Colon (tissue), 2 donors: ENCODE data around the gene ANO2.

ENCODE experiments used
- FAIRE-seq: peaks from 2 replicates; lab custom pipeline; 2012; peaks lifted over from hg19 to GRCh38; lab: Jason Lieb, UNC
- donor health status: control.
- donor health status: control.

ANO2 gene

DNA sequence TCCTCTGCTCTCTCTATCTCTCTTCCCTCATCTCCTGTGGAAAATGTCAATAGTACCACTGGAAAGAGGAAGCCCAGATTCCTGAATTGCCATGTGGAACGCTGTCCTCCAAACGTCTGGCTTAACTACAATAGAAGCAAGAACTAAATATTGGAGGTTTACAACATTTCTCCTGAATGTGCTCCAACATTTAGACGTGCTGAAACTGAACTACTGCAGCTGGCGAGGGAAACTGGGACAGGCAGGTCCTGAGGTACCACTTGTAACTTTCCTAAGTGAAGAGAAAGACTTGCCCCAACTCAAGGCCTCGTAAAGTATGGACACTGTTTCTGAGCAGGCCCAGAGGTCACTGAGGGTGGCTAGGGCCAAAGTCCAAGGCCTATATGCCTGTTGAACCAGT, 325.4 kb downstream of the ANO2 start:
- no peak for FAIRE-seq

DNA sequence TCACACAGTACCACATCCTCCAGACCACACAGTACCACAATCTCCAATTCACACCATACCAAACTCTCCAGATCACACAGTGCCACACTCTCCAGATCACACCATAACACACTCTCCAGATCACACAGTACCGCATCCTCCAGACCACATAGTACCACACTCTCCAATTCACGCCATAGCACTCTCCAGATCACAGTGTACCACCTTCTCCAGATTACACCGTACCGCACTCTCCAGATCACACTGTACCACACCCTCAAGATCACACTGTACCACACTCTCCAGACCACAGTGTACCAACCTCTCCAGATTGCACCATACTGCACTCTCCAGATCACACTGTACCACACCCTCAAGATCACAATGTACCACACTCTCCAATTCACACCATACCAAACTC, 328.2 kb downstream of the ANO2 start:
- no peak for FAIRE-seq

DNA sequence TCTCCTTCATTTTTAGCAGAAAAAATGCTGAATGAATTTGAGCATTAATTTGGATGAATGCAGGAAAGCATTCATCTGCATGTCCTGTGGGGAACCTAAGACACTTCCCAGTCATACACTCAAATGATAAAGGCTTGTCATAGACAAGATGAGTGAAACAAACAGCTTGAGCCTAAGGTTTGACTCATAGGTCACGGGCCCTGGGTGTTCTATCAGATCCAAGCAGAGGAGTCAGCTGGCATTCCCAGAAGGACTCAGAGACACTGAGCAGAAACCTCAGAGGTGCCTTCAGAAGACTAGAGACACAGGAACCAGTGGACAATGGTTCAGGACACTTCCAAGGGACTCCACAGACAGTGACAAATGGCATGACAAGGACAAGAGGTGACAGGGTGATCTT, 329.3 kb downstream of the ANO2 start:
- FAIRE-seq, result no peak

DNA sequence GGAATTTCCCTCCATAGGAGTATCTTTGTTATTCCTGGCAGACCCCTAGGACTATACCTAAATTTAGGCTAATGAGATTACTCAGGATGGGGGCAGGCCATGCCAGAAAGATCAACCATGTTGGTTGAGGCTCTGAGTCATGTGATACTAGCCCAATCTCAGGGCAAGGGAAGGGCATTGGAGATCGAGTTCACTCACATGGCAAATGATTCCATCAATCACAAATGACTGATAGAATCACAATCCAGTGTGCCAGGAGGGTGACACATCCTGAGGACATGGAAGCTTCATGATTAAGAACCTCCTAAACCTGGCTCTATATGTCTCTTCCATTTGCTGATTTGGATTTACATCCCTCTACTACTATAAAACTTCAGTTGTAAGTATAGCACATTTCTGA, 330.8 kb downstream of the ANO2 start:
- no peak for FAIRE-seq

DNA sequence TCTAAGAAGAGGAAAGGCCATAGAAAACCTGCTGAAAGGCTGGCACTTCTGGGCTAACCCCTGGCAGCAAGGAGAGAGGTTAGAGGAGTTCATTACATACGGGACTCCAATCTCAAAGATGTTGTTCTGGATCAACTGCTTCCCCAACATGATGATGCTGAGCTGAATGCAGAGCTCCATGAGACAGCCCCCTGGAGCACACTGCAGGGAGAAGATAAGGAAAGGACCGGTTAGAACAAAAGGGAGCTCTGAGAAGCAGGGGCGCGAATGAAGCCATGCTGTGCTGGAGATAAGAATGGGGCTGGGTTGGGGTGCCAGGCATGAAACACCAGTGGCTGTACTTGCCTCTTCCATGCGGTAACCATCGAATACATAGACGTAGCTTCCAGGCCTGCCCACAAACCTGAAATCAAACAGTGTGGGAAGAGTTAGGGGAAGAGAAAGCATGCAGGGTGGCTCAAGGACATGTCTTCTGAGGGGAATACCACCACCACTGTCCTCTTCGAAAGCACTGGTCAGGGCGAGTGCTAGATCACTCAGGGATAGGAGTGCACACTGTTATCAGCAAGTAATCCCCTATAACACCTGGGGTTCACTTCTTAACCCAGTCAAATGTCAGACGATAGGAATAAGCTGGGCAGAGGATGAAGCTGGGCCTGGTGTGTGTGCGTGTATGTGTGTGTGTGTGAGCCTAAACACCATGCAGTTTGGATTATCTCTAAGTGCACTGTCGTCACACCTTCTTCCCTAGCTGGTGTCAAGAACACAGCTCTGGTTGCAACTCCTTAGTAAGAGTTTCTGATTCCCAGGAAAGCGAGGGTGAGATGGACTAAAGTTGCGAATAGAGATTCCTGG, 332.3 kb downstream of the ANO2 start:
- no peak for FAIRE-seq

DNA sequence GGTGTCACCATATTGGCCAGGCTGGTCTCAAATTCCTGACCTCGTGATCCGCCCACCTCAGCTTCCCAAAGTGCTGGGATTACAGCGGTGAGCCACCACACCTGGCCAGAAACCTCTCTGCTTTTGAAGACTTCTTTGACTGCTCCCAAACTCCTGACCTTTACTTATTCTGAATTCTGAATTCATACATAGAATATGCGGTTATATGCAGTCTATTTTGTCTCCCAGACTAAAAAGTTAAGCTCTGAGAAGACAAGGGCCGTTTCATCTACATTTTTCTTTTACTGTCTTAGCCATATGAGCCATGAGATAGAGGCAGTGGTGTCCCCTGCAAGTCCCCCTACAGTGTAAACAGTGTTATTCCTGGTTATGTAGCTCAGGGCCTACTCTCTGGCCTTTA, 333.9 kb downstream of the ANO2 start:
- no peak for FAIRE-seq

DNA sequence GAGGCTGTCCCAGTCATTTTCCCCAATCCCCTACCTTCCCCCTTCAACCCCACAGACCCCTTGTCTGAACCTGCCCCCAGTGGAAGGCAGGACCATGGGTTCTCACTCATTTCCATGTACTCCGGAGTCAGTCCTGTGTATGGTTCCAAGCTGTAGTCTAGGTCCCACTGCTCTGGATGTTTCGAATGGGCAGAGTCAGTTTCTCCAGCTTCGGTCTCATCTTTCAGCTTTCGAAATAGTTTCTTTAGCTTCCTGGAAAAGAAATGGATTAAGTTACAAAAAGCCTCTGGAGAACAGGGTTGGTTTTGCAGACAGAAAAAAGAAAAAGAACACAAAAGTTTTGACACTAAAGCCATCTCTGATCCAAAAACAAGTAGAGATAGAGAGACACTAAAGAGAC, 345.7 kb downstream of the ANO2 start:
- FAIRE-seq, result no peak

DNA sequence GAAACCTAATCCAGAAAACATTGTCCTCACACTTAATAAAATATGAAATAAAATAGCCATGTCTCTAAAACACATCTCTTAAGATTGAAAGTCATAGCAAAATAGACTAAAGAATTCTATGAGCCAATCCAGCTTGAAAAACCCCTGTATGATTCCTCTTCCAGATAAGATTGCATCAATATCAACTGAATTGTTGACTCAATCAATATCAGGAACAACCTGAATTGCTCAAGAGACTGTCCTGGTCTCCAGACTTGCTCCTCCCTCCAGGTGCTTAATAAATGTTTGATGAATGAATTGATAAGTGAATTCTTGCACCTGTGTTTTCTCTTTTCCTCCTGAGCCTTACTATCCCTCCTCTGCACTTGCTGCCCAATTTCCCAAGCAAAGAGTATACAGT, 351.1 kb downstream of the ANO2 start:
- no peak for FAIRE-seq

DNA sequence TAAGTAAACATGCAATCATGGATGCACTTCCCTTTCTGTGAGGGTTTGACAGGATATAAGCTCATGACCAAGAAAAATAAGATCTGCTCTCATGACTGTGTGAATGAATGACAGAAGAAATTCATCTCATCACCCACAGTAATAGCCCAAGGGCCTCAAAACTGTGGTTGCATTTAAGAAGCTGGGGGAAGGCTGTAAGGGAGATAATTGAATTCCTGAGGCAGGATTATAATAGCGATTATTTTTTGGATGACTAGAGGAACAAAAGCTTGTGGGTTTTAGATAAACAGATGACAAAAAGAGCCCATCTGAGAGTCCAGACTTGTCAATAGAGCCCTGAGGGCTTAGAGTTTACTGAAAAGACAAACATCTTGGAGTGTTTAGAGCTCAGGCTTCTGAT, 352.0 kb downstream of the ANO2 start:
- no peak for FAIRE-seq

DNA sequence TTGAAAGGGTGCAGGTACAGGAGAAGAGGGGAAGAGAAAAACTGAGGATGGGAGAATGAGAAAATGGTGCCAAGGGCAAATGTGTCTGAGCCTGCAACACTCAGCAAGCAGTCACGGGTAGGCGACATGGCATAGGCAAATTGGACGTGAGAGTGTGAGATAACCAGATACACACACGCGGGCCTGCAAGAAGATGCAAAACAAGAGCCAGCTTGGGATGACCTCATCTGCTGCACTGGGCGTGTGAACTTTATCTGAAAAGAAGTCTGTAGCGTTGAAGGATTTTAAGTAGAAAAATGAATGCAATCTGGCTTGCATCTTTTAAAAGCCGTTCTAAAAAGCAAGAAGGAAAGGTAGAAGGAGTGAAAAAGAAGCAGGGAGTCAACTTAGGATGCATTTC, 352.7 kb downstream of the ANO2 start:
- no peak for FAIRE-seq

DNA sequence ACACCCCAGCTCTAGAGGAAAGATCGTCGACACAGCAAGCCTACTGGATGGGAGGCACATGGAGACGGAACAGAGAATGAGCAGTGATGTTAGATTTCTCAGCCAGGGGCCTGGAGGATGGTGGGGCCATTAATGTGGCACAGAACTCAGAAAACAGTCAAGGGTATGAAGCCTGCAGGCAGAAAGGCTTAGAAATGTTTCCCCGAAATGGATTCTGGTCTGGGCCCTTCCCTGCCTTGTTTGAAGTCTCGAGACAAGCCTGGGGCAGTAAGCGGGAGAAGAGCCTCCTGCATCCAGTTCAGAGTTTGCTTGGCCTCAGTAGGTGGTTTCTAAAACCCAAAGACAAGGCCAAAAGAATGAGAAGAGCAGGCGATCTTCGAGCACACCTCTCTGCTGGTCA, 354.7 kb downstream of the ANO2 start:
- no peak for FAIRE-seq

DNA sequence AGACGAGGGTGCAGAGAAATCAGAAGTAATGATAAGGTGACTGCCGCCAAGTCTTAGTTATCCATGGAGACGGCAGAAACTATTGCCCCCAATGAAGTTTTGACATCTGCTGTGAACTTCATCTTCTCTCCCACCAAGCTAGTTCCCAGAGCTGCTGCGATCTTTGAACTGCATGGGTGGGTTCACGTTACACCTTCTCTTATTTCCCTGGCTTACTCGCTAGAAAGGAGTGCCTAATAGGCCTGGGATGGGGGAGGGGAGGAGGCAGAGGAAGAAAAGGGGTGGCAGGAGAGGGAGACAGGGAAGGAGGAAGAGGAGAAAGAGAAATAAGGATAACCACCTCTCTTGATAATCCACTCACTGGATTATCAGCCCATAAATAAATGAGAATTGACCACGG, 356.0 kb downstream of the ANO2 start:
- FAIRE-seq, result no peak

DNA sequence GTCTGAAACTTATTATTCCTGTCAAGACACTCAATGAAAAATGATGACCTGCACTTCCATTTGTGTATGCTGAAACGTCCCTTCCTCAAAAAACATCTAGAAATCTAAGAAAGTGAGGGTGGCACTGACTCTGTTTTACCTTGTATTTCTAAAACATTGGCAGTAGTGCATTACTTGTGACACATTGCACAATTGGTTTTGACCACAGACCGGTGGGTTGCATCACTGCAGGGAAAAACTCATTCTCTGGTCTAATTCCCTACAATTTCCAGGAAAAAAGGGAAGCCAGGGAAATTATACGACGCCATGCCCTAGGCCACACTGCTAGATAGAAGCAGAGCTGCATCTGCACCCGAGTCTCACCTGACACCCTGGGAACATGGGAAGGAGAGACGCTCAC, 356.5 kb downstream of the ANO2 start:
- FAIRE-seq, result no peak

DNA sequence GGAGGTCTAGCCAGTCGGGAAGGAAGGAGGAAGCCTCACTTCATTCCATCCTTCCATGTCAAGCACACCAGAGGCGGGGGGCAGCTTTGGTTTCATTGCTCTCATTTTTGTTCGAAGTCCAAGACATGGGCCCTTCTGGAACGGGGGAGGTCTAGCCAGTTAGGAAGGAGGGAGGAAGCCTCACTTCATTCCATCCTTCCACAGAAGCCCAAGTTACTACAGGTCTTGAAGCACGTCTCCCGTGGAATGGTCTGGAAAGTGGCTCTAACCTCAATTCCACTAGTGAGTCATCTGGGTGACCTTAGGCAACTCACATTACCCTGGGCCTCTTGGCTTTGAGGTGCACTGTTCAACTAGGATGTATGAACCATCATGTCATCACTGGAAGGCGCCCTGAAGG, 356.9 kb downstream of the ANO2 start:
- no peak for FAIRE-seq

DNA sequence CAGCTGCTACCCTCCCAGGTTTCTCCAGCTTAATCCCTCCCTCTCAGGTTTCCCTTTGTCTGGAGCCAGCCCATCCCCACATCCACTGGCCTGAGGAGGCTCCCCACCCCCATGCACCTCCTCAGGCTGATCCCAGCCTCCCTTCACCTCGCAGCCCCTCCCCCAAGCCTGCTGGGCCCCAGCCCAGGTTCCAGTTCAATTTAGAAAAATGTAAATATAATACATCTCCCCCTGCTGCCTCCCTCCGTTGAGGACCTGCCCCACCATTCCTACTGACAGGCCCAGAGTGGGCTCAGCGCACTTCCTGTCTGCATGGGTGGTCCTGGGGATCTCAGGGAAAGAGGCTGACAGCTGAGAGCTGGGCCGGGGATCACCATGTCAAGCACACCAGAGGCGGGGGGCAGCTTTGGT, 357.3 kb downstream of the ANO2 start:
- FAIRE-seq, result no peak

DNA sequence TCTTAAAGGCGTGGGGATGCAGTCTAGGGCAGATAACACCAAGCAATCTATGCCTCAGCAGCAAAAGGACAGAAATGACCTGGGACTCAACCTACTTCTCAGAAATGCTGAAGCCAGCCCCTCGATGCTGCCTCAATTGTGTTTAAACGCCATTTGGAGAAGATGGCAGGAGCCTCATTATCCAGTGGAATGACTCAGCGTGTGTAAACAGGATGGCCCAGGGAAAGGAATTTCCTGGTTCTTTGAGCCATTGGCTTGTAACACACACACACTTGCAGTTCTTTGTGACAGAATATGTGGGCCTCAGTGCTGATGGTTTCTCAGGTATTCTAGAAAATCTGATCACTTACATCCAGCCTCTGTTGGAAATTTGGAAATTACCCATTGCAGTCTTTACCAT, 358.9 kb downstream of the ANO2 start:
- no peak for FAIRE-seq

DNA sequence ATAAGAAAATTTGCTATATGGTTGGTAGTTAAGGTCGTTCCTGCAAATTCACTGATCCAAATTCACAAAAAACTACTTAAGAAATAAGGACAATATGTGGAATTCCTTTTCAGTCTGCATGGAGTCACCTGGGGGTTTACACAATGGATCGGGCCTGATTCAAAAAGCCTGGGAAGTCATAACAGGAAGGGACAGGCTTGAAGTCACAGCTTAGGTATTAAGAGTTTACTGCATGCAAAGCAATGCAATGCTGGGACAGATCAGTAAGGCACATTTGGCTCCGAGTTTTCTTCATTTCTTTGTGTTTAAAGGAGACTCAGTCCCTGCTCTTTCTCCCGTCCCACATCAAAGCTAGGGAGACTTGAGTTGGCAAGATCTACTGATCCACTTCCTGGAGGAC, 359.9 kb downstream of the ANO2 start:
- FAIRE-seq, result no peak

DNA sequence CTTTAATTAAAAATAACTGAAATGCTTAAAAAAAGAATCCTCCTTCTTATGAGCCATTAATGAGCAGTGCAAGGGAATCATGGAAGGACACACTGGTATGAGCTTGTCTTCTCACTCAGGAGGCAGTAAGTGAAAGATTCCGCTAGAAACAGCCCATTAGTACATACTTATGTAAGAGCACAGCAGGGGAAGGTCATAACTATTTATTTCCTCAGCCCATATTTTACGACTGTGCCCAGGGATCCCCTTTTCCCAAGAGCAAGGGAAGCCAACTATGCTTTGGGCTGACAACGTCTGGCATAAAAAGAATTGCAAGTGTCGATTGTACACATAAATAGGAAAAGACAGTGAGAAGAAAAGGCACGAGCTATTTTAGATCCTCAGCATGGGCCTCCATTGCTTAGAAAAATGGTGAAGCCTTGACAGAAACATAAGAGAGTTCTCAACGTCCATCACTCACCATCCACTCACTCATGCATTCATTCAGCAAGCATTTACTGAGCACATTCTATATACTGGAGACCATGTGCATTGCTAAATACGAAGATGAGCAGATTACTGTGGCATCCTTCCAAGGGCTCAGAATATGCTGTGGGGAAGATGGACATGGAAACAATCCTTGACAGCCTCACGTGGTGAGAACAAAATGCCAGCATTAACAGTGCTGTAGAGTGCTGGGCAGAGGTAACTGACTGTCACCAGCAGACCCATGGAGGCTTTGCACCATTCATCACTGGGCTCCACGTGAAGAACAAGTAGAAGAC, 360.5 kb downstream of the ANO2 start:
- no peak for FAIRE-seq

DNA sequence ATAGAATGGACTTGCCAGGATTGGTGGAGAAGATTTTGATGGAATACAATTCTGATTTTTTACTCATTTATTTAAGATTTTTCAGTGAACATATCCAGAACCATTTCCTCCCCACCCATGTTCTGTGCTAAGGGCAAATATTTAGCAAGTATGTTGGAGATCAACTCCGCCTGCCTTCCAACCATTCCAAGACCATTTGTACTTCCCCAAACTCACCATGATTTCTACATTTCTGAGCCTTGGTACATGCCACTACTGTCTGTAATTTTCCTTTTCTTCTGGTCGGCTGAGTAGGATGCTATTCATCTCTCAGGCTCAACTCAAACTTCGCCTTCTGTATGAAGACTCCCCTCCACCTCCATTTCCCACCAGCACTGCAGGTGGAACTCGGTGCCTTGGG, 362.5 kb downstream of the ANO2 start:
- FAIRE-seq, result no peak

DNA sequence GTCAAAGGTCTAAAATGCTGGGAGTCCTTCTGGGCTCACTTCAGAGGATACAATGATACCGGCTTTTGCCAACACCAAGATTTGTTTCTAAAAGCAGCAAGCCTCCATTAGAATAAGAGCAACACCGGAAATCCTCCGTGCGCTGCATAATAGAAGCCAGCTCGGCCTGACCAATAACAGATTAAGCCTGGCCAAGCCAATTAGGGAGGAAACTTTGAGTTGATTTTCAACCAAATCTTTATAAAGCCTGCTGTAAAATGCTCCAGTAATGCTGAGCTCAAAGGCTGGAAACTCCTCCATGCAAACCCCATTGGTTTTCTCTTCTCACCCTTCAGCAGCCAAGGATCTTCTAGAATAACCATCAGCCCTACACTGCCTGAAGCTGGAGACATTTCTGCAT, 363.0 kb downstream of the ANO2 start:
- FAIRE-seq, result no peak

DNA sequence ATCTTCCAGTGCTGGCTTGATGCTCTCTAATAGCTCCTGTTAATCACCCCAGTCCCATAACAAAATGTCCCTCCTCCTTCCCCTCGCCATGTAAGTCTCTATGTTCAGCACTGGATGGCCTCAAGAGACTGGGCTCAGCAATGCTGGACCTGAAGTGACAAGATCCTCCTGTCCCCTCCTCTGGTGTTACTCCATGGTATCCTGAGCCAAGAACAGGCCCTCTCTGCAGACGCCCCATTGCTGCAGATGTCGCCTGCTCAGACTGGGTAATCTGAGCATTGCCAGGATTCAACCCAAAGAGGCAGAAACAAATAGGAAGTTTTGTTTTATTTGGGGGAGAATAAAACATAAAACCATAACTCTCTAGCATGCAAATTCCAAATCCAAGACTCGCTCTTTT, 363.4 kb downstream of the ANO2 start:
- no peak for FAIRE-seq

DNA sequence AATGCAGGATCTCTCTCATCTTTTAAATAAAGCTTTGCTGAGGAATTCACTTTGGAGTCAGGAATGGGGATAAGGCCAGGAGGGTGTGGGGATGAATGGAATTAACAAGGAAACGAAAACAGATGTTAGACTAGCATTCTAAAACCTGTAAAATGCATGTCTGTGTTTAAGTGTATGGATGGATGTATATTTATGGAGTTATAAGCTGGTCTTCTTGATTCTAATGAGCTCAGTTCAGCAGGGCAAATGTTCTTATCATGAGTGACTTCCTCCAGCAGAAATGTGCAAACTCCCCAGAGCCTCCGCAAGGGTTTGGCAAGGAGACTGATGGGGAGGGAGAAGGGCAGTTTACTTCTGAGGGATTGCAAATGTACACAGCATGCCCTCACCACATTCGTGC, 364.0 kb downstream of the ANO2 start:
- no peak for FAIRE-seq

DNA sequence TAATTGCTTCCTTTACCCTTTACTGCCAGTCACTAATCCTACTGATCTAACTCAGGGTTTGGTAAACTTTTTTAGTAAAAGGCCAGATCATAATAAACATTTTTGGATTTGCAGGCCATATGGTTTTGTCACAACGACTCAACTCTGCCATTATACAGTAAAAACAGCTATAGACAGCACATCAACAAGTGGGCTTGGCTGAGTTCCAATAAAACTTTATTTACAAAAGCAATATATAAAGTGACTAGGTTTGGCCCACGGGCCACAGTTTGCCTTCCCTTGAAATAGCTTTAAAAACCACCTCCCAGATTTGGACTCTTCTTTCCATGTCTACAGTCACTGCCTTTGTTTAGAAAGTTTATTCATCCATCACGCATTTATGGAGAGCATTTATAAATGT, 366.3 kb downstream of the ANO2 start:
- no peak for FAIRE-seq

DNA sequence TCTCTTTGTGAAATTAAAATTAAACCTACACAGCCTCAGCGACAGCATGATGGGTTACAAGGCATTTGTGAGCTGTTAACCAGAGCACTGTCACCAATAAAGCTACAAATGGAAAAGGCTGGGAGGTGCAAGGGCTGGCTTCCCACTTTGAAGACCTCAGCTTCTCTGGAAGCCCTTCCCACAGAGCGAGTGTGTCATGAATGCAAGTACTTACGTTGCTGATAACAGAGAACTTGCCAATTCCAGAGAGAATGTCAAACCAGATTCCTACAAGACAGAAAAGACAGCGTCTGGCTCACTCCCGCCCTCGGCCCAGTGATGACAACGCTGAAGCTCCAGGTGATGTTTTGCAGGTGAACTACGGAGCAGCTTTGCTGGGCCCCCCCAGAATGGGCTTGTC, 367.3 kb downstream of the ANO2 start:
- FAIRE-seq, result no peak
